ENCODE measurements around the gene WASL.

- TF ChIP-seq POLR2AphosphoS5 (IDR thresholded peaks at IDR 0.05; ENCODE audit: low read depth, low read length) = no peak
- TF ChIP-seq POLR2A (IDR thresholded peaks at IDR 0.05; ENCODE audit: low read depth, low read length) = no peak
- TF ChIP-seq TAF1 (IDR thresholded peaks at IDR 0.05; ENCODE audit: borderline replicate concordance, low read depth, low read length) = no peak
Measured at GRCh38 chr7:123661765-123662164, 87.0 kb downstream of the WASL start.

All from GM12892 (cell line).